Liver (tissue), 2 donors: ENCODE data around the gene GREB1L.

ENCODE experiments used
- CTCF ChIP-seq: fragments of 150-350 bp; IDR thresholded peaks from 2 replicates; pipeline ENCODE4 v1.5.1; 2017; ENCODE audit warnings: improper control_type of control experiment, low read depth, low read length; ENCODE audit not compliant: missing input control
- YY1 ChIP-seq: IDR thresholded peaks from 2 replicates; pipeline ENCODE4 v1.6.1; 2016; ENCODE audit warnings: antibody characterized with exemption, mild to moderate bottlenecking
- donor health status: healthy.

GRCh38 chr18:21499997-21500396 is 258.0 kb downstream of the GREB1L start:
- TF ChIP-seq CTCF (no peak), YY1 (no peak)
